Duodenal mucosa (tissue), 2 donors: ENCODE results near the gene AKT1.
A peak's percentile ranks its signal among the peaks of the same experiment; 100 is the strongest.

Experiments
- H3K27ac ChIP-seq: one replicate; pipeline ENCODE4 v1.7.0; 2013; ENCODE audit warnings: low read depth, low read length
- H3K27me3 ChIP-seq, 2 donors: one replicate each; pipeline ENCODE4 v1.7.0; 2013; ENCODE audit warnings: low read length in 2 of 2, control low read depth in 1 of 2; ENCODE audit not compliant: insufficient read depth in 2 of 2, control insufficient read depth in 1 of 2
- H3K36me3 ChIP-seq, 2 donors: one replicate each; pipeline ENCODE4 v1.7.0; 2013; ENCODE audit warnings: low read length in 2 of 2, control low read depth in 1 of 2; ENCODE audit not compliant: insufficient read depth in 2 of 2, control insufficient read depth in 1 of 2
- H3K4me1 ChIP-seq, 2 donors: one replicate each; pipeline ENCODE4 v1.7.0; 2013; ENCODE audit warnings: low read length in 2 of 2, control low read depth in 1 of 2; ENCODE audit not compliant: insufficient read depth in 2 of 2, control insufficient read depth in 1 of 2
- H3K4me3 ChIP-seq, 2 donors: one replicate each; pipeline ENCODE4 v1.7.0; 2013; ENCODE audit warnings: low read length in 2 of 2, low read depth in 1 of 2
- H3K9ac ChIP-seq, 2 donors: one replicate each; pipeline ENCODE4 v1.7.0; 2013; ENCODE audit warnings: low read length in 2 of 2, low read depth in 1 of 2
- H3K9me3 ChIP-seq, 2 donors: one replicate each; pipeline ENCODE4 v1.7.0; 2013; ENCODE audit warnings: low read length in 2 of 2, control low read depth in 1 of 2; ENCODE audit not compliant: control insufficient read depth in 1 of 2

The AKT1 gene

DNA sequence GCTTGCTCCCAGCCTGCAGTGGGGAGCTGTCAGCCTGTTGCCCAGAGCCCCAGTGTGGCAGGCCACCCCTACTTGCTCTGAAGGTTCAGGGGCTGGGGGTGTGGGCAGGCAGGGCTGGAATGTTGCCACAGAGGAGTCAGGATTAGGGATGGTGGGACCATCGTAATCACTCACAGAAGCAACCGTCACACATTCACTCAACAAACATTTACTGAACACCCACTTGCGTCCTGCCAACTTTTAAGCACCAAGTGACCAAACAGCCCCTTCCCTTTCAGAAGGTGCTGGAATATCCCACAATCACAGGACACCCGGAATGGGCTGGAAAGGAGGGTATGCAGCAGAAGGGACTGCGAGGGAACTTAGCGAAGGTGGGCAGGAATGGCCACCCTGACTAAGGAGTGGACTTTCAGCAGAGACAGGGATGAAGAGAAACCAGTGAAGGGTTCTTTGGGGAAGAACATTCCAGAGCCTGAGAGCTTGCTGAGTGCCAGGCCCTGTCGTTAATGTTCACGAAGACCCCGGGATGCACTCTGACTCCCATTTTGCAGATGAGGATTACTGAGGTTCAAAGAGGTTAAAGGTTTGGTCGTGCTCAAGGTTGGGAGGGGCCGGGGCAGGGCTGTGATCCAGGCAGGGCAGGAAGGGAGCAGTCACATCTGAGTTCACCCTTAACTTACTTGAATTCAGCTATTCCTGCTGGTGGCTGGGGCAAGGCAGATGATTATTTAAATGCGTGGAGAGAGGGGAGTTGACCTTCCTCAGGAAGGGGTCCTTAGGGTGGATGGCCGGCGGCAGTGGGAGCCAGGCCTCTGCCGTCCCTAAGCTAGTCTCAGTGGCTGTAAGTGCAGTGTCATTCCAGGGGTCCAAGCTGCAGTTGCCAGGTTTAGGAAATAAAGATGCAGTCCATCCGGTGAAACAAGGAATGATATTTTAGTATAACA is 3.0 kb upstream of the AKT1 start:
- H3K4me3 ChIP-seq, result no peak overlapping the region
- H3K27me3 ChIP-seq, result no peaks in the 10 kb centered on the region
- no peaks in the 10 kb centered on the region for H3K9me3 ChIP-seq
- H3K9ac ChIP-seq, result no peak overlapping the region
- no peaks in the 10 kb centered on the region for H3K36me3 ChIP-seq
- H3K4me1 ChIP-seq, result peaks cover 53 to 59% of the 10 kb centered on the region in 2 donors
- H3K27ac ChIP-seq, result no peak overlapping the region

DNA sequence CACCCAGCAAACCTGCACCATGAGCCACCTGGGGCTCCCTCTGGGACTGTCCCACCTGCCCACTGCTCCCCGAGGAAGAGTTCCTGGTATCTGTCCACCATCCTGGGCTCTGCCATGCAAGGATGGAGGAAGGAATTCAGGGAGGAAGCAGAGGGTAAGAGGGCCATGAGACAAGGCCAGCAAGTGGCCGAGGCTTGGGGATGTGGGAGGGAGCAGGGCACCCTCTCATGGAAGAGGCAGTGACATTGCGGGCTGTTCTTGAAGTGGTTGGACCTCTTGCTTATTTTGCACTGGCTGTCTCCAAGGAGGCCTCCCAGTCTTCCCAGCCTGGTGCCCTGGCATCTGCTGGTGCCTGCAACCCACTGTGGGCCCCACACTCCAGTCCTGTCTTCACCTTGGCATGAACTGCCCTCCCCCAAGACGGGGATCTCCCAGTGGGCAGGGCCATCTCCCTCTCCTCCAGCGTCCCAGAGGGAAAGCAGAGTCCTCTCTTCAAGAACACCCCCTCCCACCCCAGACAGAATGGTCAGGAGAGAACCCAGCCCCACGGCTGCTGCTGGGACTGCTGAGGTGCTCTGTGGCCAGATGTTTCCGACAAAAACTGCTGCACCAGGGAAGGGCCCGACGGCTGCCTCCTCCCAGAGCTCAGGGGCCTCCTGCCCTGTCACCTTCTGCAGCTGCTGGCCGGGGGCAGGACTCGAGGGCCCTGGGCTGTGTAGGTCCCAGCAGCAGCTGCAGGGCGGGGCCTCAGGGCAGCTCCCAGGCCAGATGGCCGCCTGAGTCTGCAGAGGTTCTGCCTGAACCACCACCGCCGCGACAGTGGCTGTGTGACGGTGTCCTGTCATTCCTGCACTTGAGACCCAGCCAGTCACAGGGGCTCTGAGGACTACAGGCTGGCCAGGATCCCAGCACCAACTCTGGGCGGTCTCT is 1.8 kb upstream of the AKT1 start:
- H3K9me3 ChIP-seq, result no peaks in the 10 kb centered on the region
- no peak overlapping the region for H3K27ac ChIP-seq
- no peaks in the 10 kb centered on the region for H3K36me3 ChIP-seq
- H3K27me3 ChIP-seq, result no peaks in the 10 kb centered on the region
- no peak overlapping the region for H3K4me3 ChIP-seq
- H3K9ac ChIP-seq, result peak overlapping the region; percentile 3 to 8
- peaks cover 61 to 64% of the 10 kb centered on the region in 2 donors for H3K4me1 ChIP-seq

DNA sequence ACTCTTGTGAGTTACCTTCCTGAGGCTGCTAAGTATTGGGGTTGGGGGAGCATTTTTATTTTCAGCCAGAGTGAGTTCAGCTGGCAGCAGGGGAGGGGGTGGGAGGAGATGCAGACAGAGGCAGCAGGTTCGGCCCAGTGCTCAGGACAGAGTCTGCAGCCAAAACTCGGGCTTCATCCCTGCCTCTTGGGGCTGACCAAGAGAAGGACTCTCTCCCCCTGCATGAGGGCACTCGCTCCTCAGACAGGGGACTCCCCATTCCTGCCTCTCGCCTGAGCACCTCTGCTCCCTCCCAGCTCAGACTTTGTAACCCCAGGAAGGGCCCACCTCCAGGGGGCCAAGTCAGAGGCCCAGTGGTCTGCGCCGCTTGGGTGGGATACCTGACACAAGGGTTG is 1.1 kb upstream of the AKT1 start:
- no peaks in the 10 kb centered on the region for H3K27me3 ChIP-seq
- H3K27ac ChIP-seq, result no peak overlapping the region
- H3K9me3 ChIP-seq, result no peaks in the 10 kb centered on the region
- H3K4me3 ChIP-seq, result no peak overlapping the region
- H3K36me3 ChIP-seq, result peaks cover 2 to 5% of the 10 kb centered on the region in 2 donors
- H3K4me1 ChIP-seq, result peaks cover 54 to 57% of the 10 kb centered on the region in 2 donors
- peak overlapping the region; percentile 3 to 74 for H3K9ac ChIP-seq

DNA sequence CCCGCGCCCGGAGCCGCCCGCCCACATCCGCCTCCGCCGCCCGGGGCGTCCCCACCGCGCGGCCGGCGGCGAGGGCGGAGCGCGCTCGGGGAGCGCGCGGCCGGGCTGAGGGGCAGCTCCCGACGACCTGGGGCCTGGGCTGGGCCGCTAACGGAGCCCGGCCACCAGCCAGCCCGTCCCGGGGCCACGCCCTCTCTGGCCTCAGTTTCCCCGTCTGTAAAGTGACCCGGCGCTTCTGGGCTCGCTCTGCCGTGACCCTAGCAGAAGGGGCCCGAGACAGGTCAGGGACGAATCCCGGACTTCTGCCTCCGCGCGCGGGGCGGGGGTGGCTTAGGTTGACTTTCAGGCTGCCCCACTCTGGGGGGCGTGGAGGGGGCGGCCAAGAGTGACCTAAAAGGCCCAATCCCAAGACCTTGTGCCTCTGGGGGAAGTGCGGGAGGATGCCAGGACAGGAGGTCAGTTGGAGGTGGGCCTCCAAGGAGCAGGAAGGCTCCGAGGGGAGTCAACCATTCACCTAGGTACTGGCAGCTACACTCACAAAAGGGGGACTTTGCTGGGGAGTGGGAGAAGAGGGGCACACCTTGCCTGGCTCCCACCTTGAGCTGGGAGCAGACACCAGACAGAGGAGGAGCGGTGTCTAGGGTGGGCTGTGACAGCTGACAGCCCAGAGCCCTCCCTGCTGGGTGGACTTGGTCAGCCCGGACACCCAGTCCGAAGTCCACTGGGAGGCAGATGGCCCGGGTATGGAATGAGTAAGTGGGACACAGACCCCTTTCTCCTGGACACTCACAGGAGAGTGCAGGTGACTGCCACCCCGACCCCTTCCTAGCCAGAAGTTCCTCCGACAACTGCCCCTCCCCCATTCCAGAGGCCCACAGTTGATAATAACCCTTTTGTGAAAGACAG is 486 bp upstream of the AKT1 start:
- peaks cover 49 to 50% of the 10 kb centered on the region in 2 donors for H3K4me1 ChIP-seq
- H3K4me3 ChIP-seq, result peak overlapping the region; percentile 56 to 62

DNA sequence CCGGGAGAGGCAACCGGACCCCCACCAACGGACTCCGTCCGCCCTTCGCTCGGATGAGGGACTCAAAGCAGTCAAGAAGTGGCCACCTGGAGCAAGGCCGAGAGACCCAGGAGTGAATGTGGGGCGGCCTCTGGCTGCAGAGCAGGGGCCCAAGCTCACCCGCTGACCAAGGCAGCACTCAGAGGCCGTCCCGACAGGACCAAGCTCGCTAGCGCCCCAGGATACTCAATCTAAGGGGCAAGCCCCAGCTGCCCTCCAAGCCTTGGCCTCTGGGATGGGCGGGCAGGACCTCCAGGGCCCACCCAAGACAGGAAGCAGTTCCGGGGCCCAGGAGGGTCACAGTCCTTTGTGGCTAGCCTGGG is 936 bp downstream of the AKT1 start:
- Histone ChIP-seq H3K27ac (no peak overlapping the region), H3K36me3 (peaks cover 12 to 22% of the 10 kb centered on the region in 2 donors), H3K27me3 (no peaks in the 10 kb centered on the region), H3K4me3 (peak overlapping the region; percentile 81 to 87), H3K9me3 (no peaks in the 10 kb centered on the region), H3K4me1 (peaks cover 45 to 46% of the 10 kb centered on the region in 2 donors), H3K9ac (peak overlapping the region; percentile 76 to 92)

More for the DNA sequence above, 486 bp upstream of the AKT1 start:
- Histone ChIP-seq H3K27ac (peak overlapping the region; percentile 70), H3K27me3 (no peaks in the 10 kb centered on the region), H3K9ac (peak overlapping the region; percentile 54 to 74), H3K36me3 (peaks cover 8 to 11% of the 10 kb centered on the region in 2 donors), H3K9me3 (no peaks in the 10 kb centered on the region)

DNA sequence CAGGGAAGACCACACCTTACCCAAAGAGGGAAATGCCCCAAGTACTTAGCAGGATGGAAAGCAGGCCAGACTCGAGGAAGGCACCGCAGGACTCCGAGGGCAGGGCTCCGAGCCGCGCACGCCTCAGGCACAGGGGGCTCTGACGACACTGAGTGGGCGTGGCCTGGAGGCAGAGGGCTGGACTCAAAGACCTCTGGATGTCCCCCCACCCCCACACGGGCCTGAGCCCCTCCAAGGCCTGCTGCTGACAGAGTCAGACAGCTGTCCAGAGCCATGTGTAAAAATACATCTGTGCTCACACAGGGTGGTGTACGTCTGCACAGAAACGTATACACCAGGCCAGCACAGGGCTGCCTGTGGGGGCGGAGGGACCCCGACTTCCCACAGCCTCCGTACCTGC is 1.4 kb downstream of the AKT1 start:
- H3K9ac ChIP-seq, result peak overlapping the region; percentile 76 to 92
- no peak overlapping the region for H3K27ac ChIP-seq
- no peaks in the 10 kb centered on the region for H3K9me3 ChIP-seq

DNA sequence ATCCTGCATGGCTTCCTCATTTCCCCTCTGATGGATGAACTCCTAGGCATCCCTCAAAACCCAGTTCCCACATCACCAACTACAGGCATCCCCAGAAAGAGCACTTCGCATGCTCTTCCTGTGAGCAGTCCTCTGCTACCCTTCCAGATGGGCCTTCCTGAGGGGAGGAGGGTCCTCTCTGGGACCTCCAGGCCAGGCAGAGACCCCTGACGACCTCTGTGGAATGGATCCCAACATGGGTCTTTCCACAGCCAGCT is 1.9 kb downstream of the AKT1 start:
- peaks cover 12 to 22% of the 10 kb centered on the region in 2 donors for H3K36me3 ChIP-seq
- H3K4me1 ChIP-seq, result peaks cover 42 to 44% of the 10 kb centered on the region in 2 donors
- H3K9ac ChIP-seq, result peak overlapping the region in 1 of 2 donors; percentile 76
- no peaks in the 10 kb centered on the region for H3K9me3 ChIP-seq
- H3K4me3 ChIP-seq, result peak overlapping the region; percentile 81 to 87
- no peak overlapping the region for H3K27ac ChIP-seq
- no peaks in the 10 kb centered on the region for H3K27me3 ChIP-seq

More for the DNA sequence above, 1.4 kb downstream of the AKT1 start:
- H3K4me3 ChIP-seq, result peak overlapping the region; percentile 81 to 87
- H3K27me3 ChIP-seq, result no peaks in the 10 kb centered on the region
- H3K4me1 ChIP-seq, result peaks cover 42 to 44% of the 10 kb centered on the region in 2 donors
- H3K36me3 ChIP-seq, result peaks cover 12 to 22% of the 10 kb centered on the region in 2 donors

DNA sequence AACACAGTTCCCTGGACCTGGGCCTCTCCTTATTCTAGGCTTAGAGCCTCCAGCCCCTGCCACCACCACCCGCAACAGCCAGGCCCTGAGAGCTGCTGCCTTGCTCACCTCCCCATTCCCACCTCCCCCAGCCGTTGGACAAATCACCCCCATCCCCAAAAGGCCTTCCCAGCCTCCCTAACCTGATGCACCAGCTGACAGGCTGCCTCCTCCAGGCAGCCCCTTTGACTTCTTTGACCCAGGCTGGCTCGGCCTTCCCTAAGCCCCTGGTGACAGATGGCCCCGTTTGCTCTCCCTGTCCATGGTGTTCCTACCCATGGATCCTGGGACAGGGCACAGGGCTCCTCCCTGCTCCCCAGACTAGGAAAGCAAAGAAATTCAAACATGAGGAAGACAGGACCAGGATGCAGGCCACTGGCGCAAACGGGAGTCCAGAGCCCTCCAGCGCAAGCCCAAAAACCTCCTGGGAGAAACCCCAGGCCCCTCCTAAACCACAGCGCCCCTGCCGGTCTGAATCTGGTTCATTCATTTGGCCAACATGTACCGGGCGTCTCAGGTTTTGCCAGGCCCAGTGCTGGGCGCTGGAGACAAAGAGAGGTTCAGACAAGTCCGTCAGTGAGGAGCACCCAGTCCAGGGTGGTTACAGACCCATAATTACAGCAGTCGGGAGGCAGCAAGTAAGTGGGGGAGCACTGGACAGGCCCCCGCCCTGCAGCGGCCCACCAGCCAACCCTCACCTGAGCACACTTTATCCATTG is 2.4 kb downstream of the AKT1 start:
- no peaks in the 10 kb centered on the region for H3K27me3 ChIP-seq
- peaks cover 42 to 43% of the 10 kb centered on the region in 2 donors for H3K4me1 ChIP-seq
- H3K36me3 ChIP-seq, result peaks cover 12 to 22% of the 10 kb centered on the region in 2 donors
- H3K4me3 ChIP-seq, result no peak overlapping the region
- no peaks in the 10 kb centered on the region for H3K9me3 ChIP-seq
- H3K27ac ChIP-seq, result no peak overlapping the region
- H3K9ac ChIP-seq, result peak overlapping the region in 1 of 2 donors; percentile 76
